ENCODE measurements around the gene IL1RAPL1.

Gene IL1RAPL1

DNA sequence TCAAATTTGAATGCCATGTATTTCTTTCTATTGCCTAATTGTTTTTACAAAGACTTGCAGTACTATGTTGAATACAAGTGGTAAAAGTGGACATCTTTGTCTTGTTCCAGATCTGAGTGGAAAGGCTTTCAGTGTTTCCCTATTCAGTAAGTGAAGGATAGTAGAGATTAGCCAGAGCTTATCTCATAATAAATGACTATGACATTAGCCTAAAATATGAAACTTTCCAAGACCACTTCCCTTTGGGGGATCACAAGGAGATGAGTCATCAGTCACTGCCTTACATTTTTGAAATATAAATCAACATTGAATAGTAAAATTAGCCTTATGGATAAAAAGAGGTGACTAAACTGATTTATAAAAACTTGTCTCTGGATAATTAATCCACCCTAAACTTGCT, 1074.0 kb downstream of the IL1RAPL1 start:
- in situ Hi-C loops (cut with HindIII; ENCODE audit: low sequenced_read_pairs): no loop called here
- TF ChIP-seq, protein P1, sequence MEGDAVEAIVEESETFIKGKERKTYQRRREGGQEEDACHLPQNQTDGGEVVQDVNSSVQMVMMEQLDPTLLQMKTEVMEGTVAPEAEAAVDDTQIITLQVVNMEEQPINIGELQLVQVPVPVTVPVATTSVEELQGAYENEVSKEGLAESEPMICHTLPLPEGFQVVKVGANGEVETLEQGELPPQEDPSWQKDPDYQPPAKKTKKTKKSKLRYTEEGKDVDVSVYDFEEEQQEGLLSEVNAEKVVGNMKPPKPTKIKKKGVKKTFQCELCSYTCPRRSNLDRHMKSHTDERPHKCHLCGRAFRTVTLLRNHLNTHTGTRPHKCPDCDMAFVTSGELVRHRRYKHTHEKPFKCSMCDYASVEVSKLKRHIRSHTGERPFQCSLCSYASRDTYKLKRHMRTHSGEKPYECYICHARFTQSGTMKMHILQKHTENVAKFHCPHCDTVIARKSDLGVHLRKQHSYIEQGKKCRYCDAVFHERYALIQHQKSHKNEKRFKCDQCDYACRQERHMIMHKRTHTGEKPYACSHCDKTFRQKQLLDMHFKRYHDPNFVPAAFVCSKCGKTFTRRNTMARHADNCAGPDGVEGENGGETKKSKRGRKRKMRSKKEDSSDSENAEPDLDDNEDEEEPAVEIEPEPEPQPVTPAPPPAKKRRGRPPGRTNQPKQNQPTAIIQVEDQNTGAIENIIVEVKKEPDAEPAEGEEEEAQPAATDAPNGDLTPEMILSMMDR (IDR thresholded peaks at IDR 0.05; ENCODE audit: low read depth, low read length, missing control alignments): no peak
- DNase-seq (ENCODE audit: low read depth): no peak
- no peak overlapping the region for H3K4me3 ChIP-seq (ENCODE audit: low read depth, low read length)

- in situ Hi-C loops (cut with HindIII; ENCODE audit: low sequenced_read_pairs): no loop called here
- no peak overlapping the region for H3K4me3 ChIP-seq (ENCODE audit: low read depth, low read length)
- DNase-seq (ENCODE audit: low read depth): no peak
- TF ChIP-seq, protein P1 (IDR thresholded peaks at IDR 0.05; ENCODE audit: low read depth, low read length, missing control alignments): no peak
Observed at GRCh38 chrX:29662101-29662500, 1074.9 kb downstream of the IL1RAPL1 start.

DNA sequence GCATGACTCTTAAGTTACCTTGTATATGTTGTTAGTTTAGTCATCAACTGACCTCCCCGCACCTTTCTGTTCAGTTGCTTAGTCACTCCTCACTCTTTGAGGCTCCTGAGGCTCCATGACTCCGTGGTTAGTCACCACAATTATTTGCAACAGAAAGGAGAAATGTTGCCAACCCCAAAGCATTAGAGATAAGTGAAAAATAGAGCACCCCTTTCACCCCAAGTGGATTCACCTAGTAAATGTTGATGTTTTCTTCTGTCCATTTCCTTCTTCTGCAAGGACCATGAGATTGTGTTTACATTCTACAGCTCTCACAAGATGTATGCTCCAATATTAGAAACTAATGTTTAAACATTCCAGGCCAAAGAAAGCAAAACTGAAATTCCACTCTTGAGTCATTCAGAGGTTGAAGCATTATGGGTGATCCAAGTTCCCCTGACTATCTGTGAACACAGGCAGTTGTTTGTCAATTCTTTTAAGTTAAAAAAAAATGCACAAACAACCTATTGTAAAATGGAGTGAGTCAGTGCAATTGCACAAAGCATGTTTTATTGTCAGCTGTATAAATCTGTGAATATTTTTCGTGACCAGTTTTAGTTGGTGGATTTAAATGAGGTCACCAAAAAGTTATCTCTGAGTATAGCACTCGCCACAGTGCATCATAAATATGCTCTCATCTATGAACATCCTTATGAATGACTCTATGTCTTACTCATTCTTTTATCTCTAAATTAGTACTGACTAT, 1075.7 kb downstream of the IL1RAPL1 start:
- in situ Hi-C loops (cut with HindIII; ENCODE audit: low sequenced_read_pairs): no loop called here
- DNase-seq (ENCODE audit: low read depth): peak; percentile 83

DNA sequence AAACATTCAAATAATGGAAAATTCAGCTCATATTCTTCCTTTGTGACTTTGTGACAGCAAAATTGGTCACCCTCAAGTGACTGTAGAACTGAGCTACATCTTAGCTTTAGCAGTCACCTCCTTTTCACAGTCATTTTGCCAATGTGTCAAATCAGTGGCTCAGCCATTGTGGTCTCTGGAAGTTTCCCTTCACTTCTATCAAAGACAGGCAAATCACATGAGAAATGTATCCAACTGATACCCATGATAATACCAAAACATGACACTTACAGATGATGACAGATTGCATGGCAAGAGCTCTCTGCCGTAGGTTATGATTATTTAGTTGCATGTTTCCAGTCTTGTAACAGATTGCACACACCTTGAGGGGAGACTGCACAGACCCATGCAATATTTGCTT, 1078.3 kb downstream of the IL1RAPL1 start:
- no peak for DNase-seq (ENCODE audit: low read depth)
- TF ChIP-seq, protein P1 (IDR thresholded peaks at IDR 0.05; ENCODE audit: low read depth, low read length, missing control alignments): no peak
- in situ Hi-C loops (cut with HindIII; ENCODE audit: low sequenced_read_pairs): no loop called here
- no peak overlapping the region for H3K4me3 ChIP-seq (ENCODE audit: low read depth, low read length)

More for the DNA sequence above, 1075.7 kb downstream of the IL1RAPL1 start:
- no peak overlapping the region for H3K4me3 ChIP-seq (ENCODE audit: low read depth, low read length)
- TF ChIP-seq, protein P1 (IDR thresholded peaks at IDR 0.05; ENCODE audit: low read depth, low read length, missing control alignments): no peak

DNA sequence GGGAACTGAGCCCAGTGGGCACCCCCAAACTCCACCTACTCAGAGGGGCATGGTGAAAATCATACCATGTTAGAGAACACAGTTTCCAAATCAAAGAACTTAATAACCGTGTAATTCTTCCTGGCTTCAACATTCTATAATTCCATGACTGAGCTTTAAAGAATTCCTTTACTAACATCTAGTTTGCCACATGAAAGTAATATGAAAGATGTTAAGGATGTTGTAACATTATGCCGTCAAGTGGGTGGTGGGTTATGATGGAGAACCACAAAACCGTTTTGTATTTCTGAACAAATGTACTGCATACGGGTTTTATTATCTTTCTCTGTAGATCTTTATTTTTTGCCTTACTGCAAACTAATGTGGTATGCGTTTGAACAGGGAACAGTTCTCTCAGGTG, 1079.1 kb downstream of the IL1RAPL1 start:
- TF ChIP-seq, protein P1 (IDR thresholded peaks at IDR 0.05; ENCODE audit: low read depth, low read length, missing control alignments): no peak
- in situ Hi-C loops (cut with HindIII; ENCODE audit: low sequenced_read_pairs): no loop called here
- H3K4me3 ChIP-seq (ENCODE audit: low read depth, low read length): no peak overlapping the region
- DNase-seq (ENCODE audit: low read depth): peak; percentile 66

DNA sequence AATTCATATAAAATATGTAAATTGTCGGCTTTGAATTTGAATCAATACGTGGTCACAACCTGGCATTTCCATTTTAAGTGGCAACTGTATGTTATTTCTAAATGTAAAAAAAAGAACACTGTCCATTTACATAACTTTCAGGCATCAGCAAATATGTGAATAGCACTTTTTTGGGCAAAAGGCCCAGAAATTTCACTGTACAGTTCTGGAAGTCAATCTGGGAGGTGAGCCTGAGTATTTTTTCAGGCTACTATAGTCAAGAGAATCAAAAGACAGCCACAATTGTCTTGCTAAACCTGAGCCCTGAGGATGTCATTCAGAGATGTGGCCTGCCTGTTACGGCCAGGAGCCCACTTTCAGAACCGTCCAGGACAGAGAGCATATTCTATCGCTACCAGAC, 1084.2 kb downstream of the IL1RAPL1 start:
- peak; percentile 39 for DNase-seq (ENCODE audit: low read depth)
- H3K4me3 ChIP-seq (ENCODE audit: low read depth, low read length): no peak overlapping the region
- in situ Hi-C loops (cut with HindIII; ENCODE audit: low sequenced_read_pairs): no loop called here
- TF ChIP-seq, protein P1 (IDR thresholded peaks at IDR 0.05; ENCODE audit: low read depth, low read length, missing control alignments): no peak
